HEK293 (cell line): ENCODE data around the gene MED17.

Source experiments
- CTCF ChIA-PET: fragments of 350-600 bp; formaldehyde crosslinking; extraction: SDS; loops from one replicate; lab custom pipeline; 2021; ENCODE audit warnings: antibody characterized with exemption; lab: Yijun Ruan, JAX
- POLR2A ChIA-PET: fragments of 300-600 bp; formaldehyde crosslinking; extraction: SDS; loops from one replicate; lab custom pipeline; 2020; ENCODE audit warnings: antibody characterized with exemption, inconsistent platforms; lab: Yijun Ruan, JAX
- H3K27ac ChIP-seq: fragments of 200-500 bp; sonication (Bioruptor generic); 2 replicates; pipeline ENCODE4 v1.5.1; 2014; ENCODE audit warnings: low read depth, low read length, control low read depth, inconsistent platforms; ENCODE audit errors: extremely low read depth
- H3K36me3 ChIP-seq, 2 experiments: fragments of 200-500 bp in 1 of 2; sonication (Bioruptor generic) in 1 of 2; 1 replicate in 1 of 2; 2 replicates in 1 of 2; pipeline ENCODE4 v1.5.1; 2014 to 2017; ENCODE audit warnings: inconsistent platforms in 2 of 2, low read length in 2 of 2; ENCODE audit not compliant: control insufficient read depth in 2 of 2, insufficient read depth in 1 of 2
- H3K4me1 ChIP-seq: fragments of 200-500 bp; sonication (Bioruptor generic); 2 replicates; pipeline ENCODE4 v1.5.1; 2014; ENCODE audit warnings: mild to moderate bottlenecking, low read length, inconsistent platforms; ENCODE audit not compliant: control insufficient read depth, insufficient read depth
- H3K4me3 ChIP-seq: 2 replicates; pipeline ENCODE4 v1.5.1; 2011; ENCODE audit warnings: low read depth, mild to moderate bottlenecking, control low read depth, low read length, moderate library complexity
- H3K9me3 ChIP-seq: fragments of 200-500 bp; sonication (Bioruptor generic); 2 replicates; pipeline ENCODE4 v1.5.1; 2014; ENCODE audit warnings: low read depth, low read length, inconsistent platforms; ENCODE audit not compliant: control insufficient read depth, insufficient read depth
- GLIS1 ChIP-seq: fragments of 450-650 bp; formaldehyde crosslinking; IDR thresholded peaks from 2 replicates; pipeline ENCODE4 v1.5.1; 2016; ENCODE audit warnings: missing biosample characterization, missing genetic modification characterization
- GLIS2 ChIP-seq: fragments of 450-650 bp; formaldehyde crosslinking; IDR thresholded peaks from 2 replicates; pipeline ENCODE4 v1.5.1; 2016; ENCODE audit warnings: missing biosample characterization, missing genetic modification characterization
- HOXA7 ChIP-seq: sonication (generic); formaldehyde crosslinking; IDR thresholded peaks from 2 replicates; pipeline ENCODE4 v1.8.1; 2022; ENCODE audit warnings: missing genetic modification reagents, borderline replicate concordance
- HOXD13 ChIP-seq: sonication (generic); formaldehyde crosslinking; IDR thresholded peaks from 2 replicates; pipeline ENCODE4 v1.8.0; 2022; ENCODE audit warnings: missing genetic modification reagents, borderline replicate concordance
- SP2 ChIP-seq: fragments of 450-650 bp; formaldehyde crosslinking; IDR thresholded peaks from 2 replicates; pipeline ENCODE4 v1.5.1; 2016; ENCODE audit warnings: missing biosample characterization, missing genetic modification characterization
- ZBTB26 ChIP-seq: fragments of 450-650 bp; formaldehyde crosslinking; optimal IDR thresholded peaks from 2 replicates; pipeline ENCODE3; 2016; ENCODE audit warnings: missing biosample characterization, mild to moderate bottlenecking, missing genetic modification characterization
- ZBTB8A ChIP-seq: fragments of 450-650 bp; formaldehyde crosslinking; IDR thresholded peaks from 2 replicates; pipeline ENCODE4 v1.5.1; 2016; ENCODE audit warnings: missing biosample characterization, missing genetic modification characterization
- ZFP41 ChIP-seq: fragments of 450-650 bp; formaldehyde crosslinking; IDR thresholded peaks from 2 replicates; pipeline ENCODE4 v1.5.1; 2016; ENCODE audit warnings: missing biosample characterization, missing genetic modification characterization, borderline replicate concordance
- ZNF114 ChIP-seq: fragments of 450-650 bp; formaldehyde crosslinking; IDR thresholded peaks from 2 replicates; pipeline ENCODE4 v1.5.0; 2017; ENCODE audit warnings: missing biosample characterization, missing genetic modification characterization
- ZNF155 ChIP-seq: fragments of 450-650 bp; formaldehyde crosslinking; IDR thresholded peaks from 2 replicates; pipeline ENCODE4 v1.5.1; 2016; ENCODE audit warnings: missing biosample characterization, missing genetic modification characterization
- ZNF274 ChIP-seq, 2 experiments: fragments of 200-500 bp in 1 of 2; fragments of 450-650 bp in 1 of 2; sonication (Bioruptor generic) in 1 of 2; formaldehyde crosslinking in 1 of 2; IDR thresholded peaks; 2 replicates each; pipeline versions ENCODE4 v1.5.1 to v1.6.1; 2014 to 2016; ENCODE audit warnings: borderline replicate concordance in 1 of 2, inconsistent platforms in 1 of 2, low read length in 1 of 2, missing biosample characterization in 1 of 2, missing genetic modification characterization in 1 of 2
- ZNF311 ChIP-seq: fragments of 450-650 bp; formaldehyde crosslinking; IDR thresholded peaks from 2 replicates; pipeline ENCODE4 v1.5.1; 2017; ENCODE audit warnings: missing biosample characterization, missing genetic modification characterization, borderline replicate concordance
- ZNF354C ChIP-seq: fragments of 450-650 bp; formaldehyde crosslinking; IDR thresholded peaks from 2 replicates; pipeline ENCODE4 v1.5.1; 2016; ENCODE audit warnings: missing biosample characterization, missing genetic modification characterization, low read depth, borderline replicate concordance
- ZNF37A ChIP-seq: fragments of 450-650 bp; IDR thresholded peaks from 2 replicates; pipeline ENCODE4 v1.5.1; 2018; ENCODE audit warnings: missing biosample characterization, missing genetic modification characterization
- ZNF391 ChIP-seq: fragments of 450-650 bp; formaldehyde crosslinking; IDR thresholded peaks from 2 replicates; pipeline ENCODE4 v1.5.1; 2016; ENCODE audit warnings: low read depth, missing biosample characterization, missing genetic modification characterization, borderline replicate concordance
- ZNF514 ChIP-seq: fragments of 450-650 bp; formaldehyde crosslinking; IDR thresholded peaks from 2 replicates; pipeline ENCODE4 v1.5.1; 2016; ENCODE audit warnings: missing biosample characterization, missing genetic modification characterization
- ZNF626 ChIP-seq: fragments of 450-650 bp; sonication (Bioruptor Pico); formaldehyde crosslinking; IDR thresholded peaks from 2 replicates; pipeline ENCODE4 v1.5.1; 2018; ENCODE audit warnings: missing biosample characterization, missing genetic modification characterization, inconsistent platforms
- ZNF677 ChIP-seq: fragments of 450-650 bp; IDR thresholded peaks from 2 replicates; pipeline ENCODE4 v1.5.0; 2018; ENCODE audit warnings: missing biosample characterization, mild to moderate bottlenecking, missing genetic modification characterization, moderate library complexity
- ZNF792 ChIP-seq: fragments of 450-650 bp; formaldehyde crosslinking; IDR thresholded peaks from 2 replicates; pipeline ENCODE4 v1.5.1; 2016; ENCODE audit warnings: missing biosample characterization, missing genetic modification characterization
- ZNF843 ChIP-seq: fragments of 450-650 bp; formaldehyde crosslinking; IDR thresholded peaks from 2 replicates; pipeline ENCODE4 v1.5.1; 2016; ENCODE audit warnings: missing biosample characterization, missing genetic modification characterization
- ZSCAN23 ChIP-seq: fragments of 450-650 bp; formaldehyde crosslinking; IDR thresholded peaks from 2 replicates; pipeline ENCODE4 v1.5.1; 2016; ENCODE audit warnings: missing biosample characterization, missing genetic modification characterization
- TF ChIP-seq, protein P1 (sequence below): fragments of 450-650 bp; formaldehyde crosslinking; IDR thresholded peaks from 2 replicates; pipeline ENCODE4 v1.5.1; 2016; ENCODE audit warnings: missing biosample characterization, missing genetic modification characterization
- TF ChIP-seq, protein P2 (sequence below): fragments of 450-650 bp; formaldehyde crosslinking; IDR thresholded peaks from 2 replicates; pipeline ENCODE4 v1.5.1; 2017; ENCODE audit warnings: missing biosample characterization, missing genetic modification characterization

The MED17 gene

DNA sequence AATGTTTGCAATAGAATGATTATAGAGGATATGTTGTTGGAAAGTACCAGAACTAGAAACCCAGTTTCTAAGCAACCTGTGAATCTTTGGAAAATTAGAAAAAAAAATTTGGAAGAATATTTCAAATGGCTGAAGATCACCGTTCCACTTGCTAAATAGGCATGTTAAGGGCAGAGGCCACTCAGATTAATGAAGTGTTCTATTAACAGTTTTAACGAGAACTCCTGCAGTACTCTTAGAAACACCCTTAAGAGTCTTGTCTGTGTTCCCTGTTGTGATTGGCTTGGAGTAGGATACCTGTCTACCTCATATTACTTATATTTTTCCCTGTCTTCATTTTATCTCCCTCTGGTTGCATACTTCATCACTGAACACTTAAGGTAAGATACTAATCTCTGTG is 38.0 kb upstream of the MED17 start (continued):
- TF ChIP-seq SP2 (tag by site-specific recombination) (no peak), ZBTB26 (tag by site-specific recombination) (no peak), ZNF114 (no peak), ZNF311 (tag by site-specific recombination) (no peak), GLIS1 (tag by site-specific recombination) (no peak)

DNA sequence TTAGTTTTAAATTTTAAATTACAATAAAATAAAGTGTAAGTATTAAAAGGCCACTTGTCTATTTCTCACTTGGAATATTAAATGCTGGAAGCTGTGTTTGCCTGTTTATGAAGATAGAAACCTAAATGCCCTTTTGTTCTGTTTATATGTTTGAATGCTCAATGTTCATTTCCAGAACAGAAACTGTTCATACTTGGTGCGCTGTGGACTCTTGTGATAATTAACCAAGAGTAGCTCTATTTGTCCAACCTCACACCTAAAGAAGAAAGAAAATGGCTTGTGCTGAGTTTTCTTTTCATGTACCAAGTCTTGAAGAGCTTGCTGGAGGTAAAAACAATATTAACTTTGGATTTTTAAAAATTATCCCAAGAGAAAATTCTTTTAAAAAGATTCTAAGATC is 37.0 kb upstream of the MED17 start:
- TF ChIP-seq ZNF37A (no peak), ZNF155 (tag by site-specific recombination) (no peak), GLIS2 (tag by site-specific recombination) (no peak), ZNF677 (tag by site-specific recombination) (no peak), ZFP41 (tag by site-specific recombination) (no peak)
- TF ChIP-seq, protein P1, sequence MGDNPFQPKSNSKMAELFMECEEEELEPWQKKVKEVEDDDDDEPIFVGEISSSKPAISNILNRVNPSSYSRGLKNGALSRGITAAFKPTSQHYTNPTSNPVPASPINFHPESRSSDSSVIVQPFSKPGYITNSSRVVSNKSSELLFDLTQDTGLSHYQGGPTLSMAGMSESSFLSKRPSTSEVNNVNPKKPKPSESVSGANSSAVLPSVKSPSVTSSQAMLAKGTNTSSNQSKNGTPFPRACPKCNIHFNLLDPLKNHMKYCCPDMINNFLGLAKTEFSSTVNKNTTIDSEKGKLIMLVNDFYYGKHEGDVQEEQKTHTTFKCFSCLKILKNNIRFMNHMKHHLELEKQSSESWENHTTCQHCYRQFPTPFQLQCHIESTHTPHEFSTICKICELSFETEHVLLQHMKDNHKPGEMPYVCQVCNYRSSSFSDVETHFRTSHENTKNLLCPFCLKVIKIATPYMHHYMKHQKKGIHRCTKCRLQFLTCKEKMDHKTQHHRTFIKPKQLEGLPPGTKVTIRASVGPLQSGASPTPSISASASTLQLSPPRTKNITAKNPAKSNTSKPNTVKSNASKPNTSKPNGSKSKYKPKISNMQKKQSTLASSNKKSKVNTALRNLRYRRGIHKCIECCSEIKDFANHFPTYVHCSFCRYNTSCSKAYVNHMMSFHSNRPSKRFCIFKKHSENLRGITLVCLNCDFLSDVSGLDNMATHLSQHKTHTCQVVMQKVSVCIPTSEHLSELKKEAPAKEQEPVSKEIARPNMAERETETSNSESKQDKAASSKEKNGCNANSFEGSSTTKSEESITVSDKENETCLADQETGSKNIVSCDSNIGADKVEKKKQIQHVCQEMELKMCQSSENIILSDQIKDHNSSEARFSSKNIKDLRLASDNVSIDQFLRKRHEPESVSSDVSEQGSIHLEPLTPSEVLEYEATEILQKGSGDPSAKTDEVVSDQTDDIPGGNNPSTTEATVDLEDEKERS (tag by site-specific recombination) = no peak
- H3K4me3 ChIP-seq = no peak overlapping the region
- no peaks in the 10 kb centered on the region for H3K9me3 ChIP-seq
- CTCF ChIA-PET = no interaction called here
- POLR2A ChIA-PET = interaction anchor here (1.0 kb wide), 1 partner anchor 37 kb away, joined by 3 read pairs; the partner anchor contains the start of gene MED17
- no peaks in the 10 kb centered on the region for H3K4me1 ChIP-seq
- H3K36me3 ChIP-seq = peaks cover 0 to 7% of the 10 kb centered on the region in 2 experiments; a peak in 2 of 3 replicates
- H3K27ac ChIP-seq = no peak overlapping the region

DNA sequence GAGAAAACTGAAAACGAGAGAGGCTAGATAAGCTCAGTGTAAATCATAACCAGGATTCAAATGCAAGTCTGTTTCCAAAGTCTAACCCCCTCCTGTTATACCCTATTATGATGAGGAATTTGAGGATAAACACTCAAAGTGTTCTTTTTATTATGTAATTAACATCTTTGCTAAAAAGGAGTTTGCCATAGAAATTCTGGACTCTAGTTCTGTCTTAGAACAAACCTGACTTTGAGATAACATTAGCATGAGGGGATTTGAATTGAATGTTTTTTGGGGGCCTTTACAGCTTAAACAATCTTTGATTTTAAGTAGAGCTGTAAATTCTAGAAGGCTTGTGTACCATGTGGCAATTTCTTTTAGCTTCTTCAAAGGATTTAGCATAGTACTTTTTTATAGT is 33.1 kb upstream of the MED17 start:
- Histone ChIP-seq H3K27ac (no peak overlapping the region), H3K4me3 (no peak overlapping the region), H3K9me3 (no peaks in the 10 kb centered on the region), H3K4me1 (no peaks in the 10 kb centered on the region), H3K36me3 (peaks cover 0 to 9% of the 10 kb centered on the region in 2 experiments; a peak in 2 of 3 replicates)
- TF ChIP-seq ZBTB8A (no peak), ZNF514 (tag by site-specific recombination) (no peak), HOXA7 (CRISPR knock-in tag) (no peak), ZNF792 (no peak), ZNF274 (IDR thresholded peaks at IDR 0.05; ENCODE audit: low read length) (no peak), ZNF274 (tag by site-specific recombination; IDR thresholded peaks at IDR 0.05; ENCODE audit: borderline replicate concordance) (no peak), ZNF354C (tag by site-specific recombination) (no peak), ZNF114 (no peak), HOXD13 (CRISPR knock-in tag) (no peak), ZSCAN23 (no peak), ZNF391 (tag by site-specific recombination) (no peak), ZNF626 (tag by site-specific recombination) (no peak), ZNF843 (tag by site-specific recombination) (no peak)
- TF ChIP-seq, protein P2, sequence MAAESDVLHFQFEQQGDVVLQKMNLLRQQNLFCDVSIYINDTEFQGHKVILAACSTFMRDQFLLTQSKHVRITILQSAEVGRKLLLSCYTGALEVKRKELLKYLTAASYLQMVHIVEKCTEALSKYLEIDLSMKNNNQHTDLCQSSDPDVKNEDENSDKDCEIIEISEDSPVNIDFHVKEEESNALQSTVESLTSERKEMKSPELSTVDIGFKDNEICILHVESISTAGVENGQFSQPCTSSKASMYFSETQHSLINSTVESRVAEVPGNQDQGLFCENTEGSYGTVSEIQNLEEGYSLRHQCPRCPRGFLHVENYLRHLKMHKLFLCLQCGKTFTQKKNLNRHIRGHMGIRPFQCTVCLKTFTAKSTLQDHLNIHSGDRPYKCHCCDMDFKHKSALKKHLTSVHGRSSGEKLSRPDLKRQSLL (tag by site-specific recombination) = no peak
- ChIA-PET POLR2A (interaction anchor here (1.0 kb wide), 1 partner anchor 9 kb away, joined by 3 read pairs; the partner anchor contains the start of genes C11orf54 and TAF1D), CTCF (interaction anchor here (0.6 kb wide), 1 partner anchor 17 kb away, joined by 4 read pairs; no protein-coding TSS in a partner anchor)
